Activated CD4-positive, alpha-beta T cell treated with anti-CD3 and anti-CD28 coated beads, Interleukin-2, amount 50 U/mL, for 4 hours (primary cell): ENCODE results near the gene LRRTM2.

ENCODE experiments used
- DNase-seq, 2 experiments: peaks; one replicate each; pipeline ENCODE4 v3.0.0-alpha.2; 2020

LRRTM2 gene

DNA sequence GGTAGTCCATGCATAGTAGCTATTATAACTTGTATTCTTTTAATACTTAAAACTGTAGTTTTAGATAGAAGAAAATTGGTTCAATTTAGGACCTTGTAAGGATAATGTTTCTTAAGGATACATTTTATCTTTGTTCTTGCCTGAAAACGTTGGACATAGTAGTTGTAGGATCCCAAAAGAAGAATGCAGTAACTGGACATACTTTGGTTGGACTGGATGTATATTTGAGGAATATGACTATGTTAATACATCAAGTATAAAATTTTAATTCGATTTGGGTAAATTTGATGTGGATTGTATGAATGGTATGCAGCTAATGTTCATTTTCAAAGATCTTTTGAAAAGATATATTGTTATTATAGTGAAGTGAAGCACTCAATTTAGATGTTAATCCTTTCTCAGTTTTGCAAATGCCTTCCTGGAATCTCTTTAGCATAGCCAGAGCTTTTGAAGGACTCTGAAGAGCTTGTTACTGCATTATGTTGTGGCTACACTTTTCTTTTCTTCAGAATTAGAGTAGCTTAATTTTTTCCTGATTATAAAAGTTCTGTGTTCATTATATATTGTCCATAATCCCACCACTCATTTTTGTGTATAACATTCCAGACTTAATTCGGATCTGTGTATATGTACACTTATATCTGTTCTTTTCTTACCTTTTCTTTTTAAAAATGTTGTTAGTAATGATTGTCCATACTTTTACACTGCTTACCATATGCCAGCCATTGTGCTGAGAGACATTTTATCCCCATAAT, 41.2 kb downstream of the LRRTM2 start:
- DNase-seq: no peak

DNA sequence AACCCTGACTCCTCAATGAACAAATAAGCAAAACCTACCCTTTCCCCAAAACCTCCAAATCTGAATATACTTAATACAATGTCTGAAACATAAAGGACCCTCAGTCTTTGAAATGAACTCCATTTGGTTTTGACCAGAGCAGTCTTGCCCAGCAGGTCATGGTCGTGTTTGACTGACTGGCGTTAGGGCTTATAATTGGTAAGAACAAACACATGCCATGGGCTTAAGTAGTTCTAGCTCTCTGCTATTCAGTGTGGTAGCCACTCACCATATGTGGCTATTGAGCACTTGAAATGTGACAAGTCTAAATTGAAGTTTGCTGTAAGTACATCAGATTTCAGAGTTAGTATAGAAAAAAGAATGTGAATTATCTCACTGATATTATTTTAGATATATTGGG, 42.1 kb downstream of the LRRTM2 start:
- DNase-seq: no peak

DNA sequence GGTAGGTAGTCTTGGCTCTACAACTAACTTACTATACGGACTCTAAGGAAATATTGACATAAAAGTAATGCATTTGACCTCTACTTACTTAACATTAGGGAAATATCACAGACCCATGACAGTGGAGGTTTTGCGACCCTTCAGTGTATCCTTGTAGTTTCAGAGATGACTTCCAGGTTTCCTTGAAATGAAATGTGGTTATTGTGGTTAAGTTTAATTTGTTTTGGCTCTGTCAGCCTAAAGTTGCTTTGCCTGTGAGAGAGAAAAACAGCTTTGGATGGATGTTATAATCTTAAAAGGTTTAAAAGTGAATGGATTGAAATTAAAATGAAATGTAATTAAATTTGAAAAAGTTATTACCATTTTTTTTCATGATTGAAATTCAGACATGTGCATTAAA, 42.9 kb downstream of the LRRTM2 start:
- DNase-seq: no peak

DNA sequence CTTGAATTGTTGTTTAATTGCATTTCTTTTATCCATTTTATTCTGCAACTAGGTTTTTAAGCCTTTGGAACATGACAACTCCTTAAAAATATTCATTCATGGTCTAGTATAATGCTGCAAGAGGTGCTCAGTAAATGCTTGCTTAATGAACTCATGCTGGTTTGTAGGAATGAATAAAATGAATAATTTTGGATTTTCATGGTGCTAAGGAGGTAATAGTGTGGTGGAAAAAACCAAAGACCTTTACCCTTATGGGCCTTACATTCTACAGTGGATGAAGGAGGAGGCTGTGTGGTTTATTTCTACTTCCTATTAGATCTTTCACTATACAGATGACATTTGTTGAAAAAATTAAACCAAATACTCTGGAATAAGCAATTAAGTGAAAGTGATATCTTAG, 43.4 kb downstream of the LRRTM2 start:
- DNase-seq: no peak

DNA sequence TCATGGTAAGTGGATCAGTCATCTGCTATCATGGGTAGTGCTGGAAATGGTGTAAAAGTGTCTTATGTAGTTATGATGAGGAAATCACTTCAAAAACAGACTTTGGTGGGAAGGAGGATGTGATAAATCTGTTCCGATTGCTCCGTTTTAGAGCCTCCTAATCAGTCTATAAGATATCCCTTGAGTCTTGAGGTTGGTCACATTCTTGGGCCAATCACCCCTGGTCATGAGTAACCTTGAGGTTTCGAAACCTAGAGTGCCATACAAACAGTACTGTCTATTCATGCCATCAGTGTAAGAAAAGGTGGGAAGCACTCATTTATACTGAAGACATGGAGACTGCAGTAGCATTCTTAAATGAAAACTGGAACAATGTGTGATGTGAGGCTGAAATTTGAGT, 45.8 kb downstream of the LRRTM2 start:
- DNase-seq: no peak

DNA sequence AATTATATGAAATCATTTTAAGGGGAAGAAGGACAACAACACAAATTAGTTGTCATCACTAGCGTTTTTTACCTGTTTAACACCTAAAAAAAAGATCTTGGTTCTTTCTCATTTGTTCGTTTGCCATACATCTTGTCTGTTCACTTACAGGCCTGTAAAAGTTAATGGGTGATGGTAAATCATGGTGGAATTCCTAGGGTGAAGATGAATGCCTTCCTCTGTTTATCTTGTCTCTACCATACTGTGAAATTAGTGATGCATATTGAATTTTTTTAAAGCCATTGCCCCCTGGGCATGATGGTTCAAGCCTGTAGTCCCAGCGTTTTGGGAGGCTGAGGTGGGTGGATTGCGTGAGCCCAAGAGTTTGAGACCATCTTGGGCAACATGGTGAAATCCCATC, 46.6 kb downstream of the LRRTM2 start:
- DNase-seq: no peak

DNA sequence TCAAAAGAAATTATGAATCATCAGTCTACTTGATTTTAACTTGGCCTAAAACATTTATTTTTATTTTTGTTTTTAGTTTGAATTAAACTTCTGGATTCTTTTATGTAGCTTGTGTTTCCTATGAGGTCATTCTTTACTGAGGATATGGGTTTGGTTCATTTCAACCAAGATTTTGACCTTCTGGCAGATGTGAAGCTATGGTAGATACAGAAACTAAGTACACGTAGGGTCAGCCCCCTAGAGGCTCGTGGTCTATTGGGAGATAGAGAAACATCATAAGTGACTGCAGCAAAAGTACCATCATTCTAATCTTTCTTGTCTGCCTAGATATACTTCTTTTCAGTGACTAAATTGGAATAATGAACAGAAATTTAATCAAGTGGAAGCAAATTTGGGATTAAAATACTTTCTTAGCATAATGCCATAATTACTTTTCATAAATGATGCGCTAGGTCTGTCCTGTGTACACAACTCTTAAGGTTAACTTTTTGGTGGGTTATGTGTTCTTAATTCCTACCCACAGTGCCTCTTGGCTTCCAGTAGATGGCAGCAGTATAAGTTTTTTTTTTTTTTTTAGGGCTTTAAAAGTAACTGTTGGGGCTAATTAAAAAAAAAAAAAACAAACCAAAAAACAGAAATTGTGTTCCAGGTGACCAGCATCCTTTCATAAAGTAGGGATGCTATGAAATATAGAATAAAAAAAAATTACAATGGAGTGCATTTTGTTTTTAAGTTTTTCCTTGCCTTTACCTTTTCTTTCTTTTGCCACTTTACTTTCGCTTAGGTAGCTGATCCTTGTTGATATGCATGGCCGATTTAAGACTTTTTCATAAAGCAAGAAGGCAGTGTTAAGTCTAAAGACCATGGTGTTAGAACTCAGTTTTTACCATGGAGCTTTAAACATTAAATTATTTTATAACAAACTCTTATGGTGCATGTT, 49.9 kb downstream of the LRRTM2 start:
- no peak for DNase-seq

DNA sequence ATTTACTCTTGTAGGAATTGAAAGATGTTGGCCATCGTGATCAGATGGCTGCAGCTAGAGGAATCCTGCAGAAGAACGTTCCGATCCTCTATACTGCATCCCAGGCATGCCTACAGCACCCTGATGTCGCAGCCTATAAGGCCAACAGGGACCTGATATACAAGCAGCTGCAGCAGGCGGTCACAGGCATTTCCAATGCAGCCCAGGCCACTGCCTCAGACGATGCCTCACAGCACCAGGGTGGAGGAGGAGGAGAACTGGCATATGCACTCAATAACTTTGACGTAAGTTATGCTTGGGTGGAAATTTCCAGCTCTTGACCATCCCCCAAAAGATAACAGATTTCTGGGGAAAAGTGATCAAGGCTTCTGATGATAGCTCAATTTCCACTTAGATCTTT, 50.6 kb downstream of the LRRTM2 start:
- DNase-seq: no peak

DNA sequence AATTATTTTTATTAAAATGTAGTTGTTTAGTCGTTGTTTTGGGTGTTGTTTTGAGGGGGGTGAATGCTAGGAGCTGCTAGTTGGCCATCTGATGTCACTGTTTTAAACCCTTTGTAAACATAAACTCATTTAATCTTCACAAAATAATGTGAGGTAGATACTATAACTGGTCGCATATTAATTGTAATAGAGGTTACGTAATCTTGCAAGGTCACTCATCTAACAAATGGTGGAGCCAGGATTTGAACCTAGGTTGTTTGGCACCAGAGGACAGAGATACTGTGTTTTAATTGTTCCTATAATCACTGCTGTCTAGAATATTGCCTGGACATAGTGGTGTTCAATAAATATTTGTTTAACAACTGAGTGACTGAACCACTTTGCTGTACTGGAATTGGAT, 54.4 kb downstream of the LRRTM2 start:
- DNase-seq: no peak

DNA sequence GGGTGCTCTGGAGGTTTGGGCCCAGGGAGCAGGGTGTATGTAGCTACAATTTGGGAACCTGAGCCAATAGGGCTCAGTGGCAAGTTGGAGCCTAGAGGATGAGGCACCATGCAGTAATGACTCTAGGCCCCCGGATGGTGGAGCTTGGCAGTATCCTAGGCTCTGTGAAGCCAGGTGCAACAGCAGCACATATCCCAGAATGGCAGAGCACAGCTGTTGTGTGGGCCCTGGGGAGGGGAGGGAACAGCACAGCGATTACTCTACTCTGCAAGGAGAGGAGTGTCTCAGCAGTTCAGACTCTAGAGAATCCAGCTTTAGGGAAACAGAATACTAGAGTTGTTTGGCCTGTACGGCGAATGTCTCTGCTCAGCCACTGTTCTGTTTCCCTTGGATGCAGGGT, 56.1 kb downstream of the LRRTM2 start:
- no peak for DNase-seq
